SKM-1 treated with dmso at 0.1 percent for 144 hours (cell line): ENCODE results near the gene HAGH.
"Not testable (repeated sequence)": the region's sequence is repeated elsewhere in the genome, so short reads cannot be mapped to it uniquely, and the experiment has no call there.

Experiments
- DNase-seq: peaks from one replicate; lab custom pipeline; 2025; ENCODE audit not compliant: unreplicated experiment; lab: John Stamatoyannopoulos, UW

The HAGH gene

DNA sequence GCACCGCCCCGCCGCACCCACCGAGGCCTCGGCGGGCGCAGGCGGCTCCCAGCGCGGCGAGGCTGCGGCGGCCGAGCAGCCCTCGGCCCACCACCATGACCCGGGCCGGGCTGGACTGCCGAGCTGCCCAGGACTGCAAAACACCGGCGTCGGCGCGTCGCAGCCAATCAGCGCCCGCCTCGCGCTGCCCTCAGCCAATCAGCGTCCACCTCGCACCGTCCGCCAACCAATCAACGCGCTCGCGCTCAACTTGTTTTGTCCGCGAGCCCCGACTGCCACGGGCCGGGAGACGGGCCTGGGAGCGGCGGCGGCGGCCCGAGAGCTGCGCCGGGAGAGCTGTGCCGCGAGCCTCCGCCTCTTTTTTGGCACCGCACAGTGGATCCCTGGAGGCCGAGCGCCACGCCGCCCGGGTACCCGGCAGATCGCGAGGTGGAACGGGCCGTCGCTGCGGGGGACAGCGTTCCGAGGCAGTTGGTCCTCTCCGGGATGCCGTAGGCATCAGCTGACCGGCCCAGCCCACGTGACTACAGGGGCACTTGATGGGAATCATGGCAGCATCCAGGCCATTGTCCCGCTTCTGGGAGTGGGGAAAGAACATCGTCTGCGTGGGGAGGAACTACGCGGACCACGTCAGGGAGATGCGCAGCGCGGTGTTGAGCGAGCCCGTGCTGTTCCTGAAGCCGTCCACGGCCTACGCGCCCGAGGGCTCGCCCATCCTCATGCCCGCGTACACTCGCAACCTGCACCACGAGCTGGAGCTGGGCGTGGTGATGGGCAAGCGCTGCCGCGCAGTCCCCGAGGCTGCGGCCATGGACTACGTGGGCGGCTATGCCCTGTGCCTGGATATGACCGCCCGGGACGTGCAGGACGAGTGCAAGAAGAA, at the start of gene HAGH, which contains the start of gene FAHD1:
HAGH (minus strand) TSS at position 135 of the 883 bp plus-strand sequence; CDS start at position 97, 38 bp downstream.
FAHD1 (plus strand) TSS at position 516 of the 883 bp plus-strand sequence; CDS start at position 549, 33 bp downstream.
- DNase-seq = peak; percentile 76

- DNase-seq = not testable (repeated sequence)
Observed at GRCh38 chr16:1876066-1876465, 49.4 kb upstream of the HAGH start.

DNA sequence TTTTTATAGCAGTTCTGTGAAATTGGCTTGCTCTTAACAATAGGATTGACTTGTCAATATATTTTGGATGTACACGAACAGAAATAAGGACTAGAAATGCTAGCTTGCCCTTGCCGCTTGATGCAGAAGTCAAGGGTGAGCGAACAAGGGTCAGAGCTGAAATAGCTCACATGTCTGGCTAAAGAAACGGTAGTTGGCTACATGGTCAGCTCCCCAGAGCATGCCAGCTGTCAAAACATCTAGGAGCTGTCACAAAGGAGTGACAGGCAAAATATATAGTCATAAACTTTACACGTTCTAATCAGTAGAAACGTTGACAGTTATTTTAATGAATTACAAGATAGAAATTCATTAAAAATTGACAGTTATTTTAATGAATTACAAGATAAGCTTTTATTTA, 48.2 kb upstream of the HAGH start:
- no peak for DNase-seq

DNA sequence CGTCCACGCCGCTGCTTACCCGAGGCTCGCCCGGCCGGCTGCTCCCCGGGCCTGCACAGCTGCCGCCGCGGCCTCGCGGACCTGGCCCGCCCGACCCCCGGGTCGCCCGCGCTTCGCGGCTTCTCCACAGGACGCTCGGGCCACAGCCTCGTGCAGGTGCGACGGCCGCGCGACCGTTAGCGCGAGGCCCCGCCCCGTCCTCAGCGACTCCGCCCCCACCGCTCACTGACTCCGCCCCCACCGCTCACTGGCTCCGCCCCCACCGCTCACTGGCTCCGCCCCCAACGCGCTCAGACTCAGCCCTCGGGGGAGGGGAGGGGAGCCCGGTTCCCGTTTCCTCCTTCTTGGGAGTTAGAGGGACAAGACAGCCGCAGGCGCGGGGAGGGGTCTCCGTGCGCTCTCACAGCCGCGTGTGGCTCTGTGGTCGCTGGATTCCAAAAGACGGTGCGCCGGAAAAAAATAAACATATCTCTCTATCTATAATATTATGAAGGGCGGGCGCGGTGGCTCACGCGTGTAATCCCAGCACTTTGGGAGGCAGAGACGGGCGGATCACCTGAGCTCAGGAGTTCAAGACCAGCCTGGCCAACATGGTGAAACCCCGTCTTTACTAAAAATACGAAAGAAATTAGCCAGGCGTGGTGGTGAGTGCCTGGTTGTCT, 45.5 kb upstream of the HAGH start, which contains the start of gene MEIOB:
MEIOB (minus strand) TSS at position 191 of the 662 bp plus-strand sequence. CDS start 3,989 bp downstream, outside the sequence.
- DNase-seq = peak; percentile 60

DNA sequence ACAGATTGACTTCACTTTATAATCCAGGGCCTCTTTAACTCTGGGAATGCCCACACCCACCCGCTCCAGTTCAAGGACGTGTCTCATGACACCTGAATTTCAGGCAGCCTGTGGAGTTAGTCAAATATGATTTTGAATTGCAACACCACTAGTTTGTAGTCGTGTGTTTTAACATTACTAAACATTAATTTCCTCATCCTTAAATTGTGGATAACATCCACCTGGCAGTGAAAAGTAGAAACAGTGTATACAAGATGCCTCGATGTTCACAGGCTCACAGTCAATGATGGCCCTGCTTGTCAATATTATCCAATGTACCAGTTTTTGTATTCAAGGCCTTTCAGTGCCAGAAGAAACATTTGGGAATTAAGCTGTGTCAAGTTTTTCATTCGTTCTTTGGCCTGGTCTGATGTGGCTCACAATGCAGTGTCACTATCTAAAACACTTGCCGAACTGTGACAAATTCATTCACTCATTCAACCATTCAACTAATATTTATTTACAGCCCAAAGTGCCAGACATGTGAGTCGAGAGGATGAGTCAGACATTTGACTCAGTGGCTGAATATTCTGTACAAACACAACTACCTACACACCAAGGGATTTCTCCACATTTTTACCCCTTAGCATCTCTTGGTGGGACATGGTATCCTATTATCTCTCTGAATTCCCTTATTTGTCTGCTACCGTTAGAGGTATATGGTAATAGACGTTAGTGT, 43.9 kb upstream of the HAGH start:
- DNase-seq = no peak

DNA sequence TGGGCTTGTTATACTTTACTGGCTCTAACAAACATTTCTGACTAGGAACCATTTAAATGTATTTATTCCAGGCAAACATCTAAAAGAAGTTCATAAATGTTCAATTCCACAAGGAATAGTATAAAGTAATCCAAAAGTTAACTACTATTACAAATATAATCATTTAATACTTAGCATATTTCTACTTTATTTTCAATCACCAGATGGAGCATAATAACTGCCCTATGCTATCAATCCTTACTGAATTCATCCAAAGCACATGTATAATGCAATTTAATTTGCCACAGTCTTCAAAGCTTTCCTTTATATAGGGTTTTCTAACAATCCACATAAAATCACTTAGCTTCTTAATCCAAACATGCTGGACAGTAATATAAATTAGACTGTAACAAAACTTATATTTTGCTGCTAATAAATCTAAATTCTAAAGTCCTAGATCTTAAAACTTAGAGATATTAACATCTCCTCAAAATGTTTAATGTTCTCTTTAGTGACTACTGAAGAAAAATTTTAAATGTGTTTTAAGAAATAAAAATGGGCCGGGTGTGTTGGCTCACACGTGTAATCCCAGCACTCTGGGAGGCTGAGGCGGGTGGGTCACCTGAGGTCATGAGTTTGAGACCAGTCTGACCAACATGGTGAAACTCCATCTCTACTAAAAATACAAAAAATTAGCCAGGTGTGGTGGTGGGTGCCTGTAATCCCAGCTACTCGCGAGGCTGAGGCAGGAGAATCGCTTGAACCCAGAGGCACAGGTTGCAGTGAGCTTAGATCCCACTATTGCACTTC, 39.5 kb upstream of the HAGH start:
- no peak for DNase-seq

GRCh38 chr16:1863681-1864460, 37.2 kb upstream of the HAGH start:
- DNase-seq = peak; percentile 40

GRCh38 chr16:1862394-1862793, 35.8 kb upstream of the HAGH start:
- no peak for DNase-seq

GRCh38 chr16:1861730-1862129, 35.1 kb upstream of the HAGH start:
- no peak for DNase-seq

GRCh38 chr16:1859650-1860049, 33.0 kb upstream of the HAGH start:
- no peak for DNase-seq

DNA sequence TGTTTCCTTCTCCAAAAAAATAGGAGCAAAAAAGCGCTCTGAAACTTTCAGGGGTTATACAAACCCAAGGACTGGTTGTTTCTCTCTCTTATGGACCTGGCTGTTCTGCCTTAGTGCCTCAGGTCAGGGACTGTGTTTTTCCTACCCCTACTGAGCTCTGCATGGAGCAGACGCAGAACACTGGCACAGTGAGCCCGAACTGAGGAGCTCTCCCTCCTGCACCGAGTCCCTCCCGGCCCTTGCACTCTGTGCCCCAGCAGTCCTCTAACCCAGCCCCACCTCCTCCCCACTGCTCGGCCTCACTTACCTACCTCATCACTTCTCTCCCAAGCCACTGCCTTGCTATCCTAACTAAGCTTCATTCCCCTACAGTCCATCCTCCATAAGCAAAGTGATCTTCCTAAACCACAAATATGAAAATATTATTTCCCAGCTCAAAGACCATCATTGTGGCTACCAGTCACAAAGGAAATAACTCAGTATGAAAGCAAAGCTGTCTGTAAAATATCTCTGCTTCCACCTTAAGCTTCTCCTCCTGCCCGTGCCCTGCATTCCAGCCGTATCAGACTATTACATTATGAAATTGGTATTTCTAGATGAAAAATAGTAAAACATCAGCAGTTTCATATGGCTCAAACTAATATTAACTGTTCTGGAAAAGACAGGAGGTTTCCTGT, 31.7 kb upstream of the HAGH start:
- DNase-seq = no peak

DNA sequence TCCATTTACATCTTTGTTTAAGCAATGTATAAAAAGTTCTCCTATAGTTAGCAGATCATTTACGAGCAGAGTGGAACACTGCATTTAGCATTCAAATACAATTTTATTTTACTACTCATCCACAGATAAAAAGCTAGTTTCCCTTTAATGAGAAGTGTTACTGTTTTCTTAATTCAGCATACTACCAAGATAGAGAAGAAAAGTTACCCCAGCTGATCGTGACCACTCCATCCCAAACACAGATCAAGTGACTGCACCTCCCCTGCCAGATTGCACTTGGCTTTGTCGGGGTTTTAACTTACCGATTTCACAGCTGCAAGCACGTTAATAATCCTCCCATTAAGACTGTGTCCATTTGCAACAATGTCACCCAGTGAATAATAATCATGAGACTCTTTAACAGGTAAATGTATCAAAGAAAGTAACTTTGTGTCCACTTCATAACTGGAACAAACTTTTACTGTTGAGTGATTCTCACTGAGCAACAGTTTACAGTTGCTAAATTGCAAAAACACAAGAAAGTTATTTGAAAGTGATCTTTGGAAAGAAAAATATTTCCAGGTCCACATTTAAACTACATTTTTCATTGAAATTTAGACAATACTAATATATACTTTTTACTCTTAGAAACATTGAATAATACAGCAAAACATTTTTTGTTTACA, 30.9 kb upstream of the HAGH start:
- DNase-seq = no peak

- no peak for DNase-seq
Observed at GRCh38 chr16:1851793-1852192, 25.2 kb upstream of the HAGH start.

GRCh38 chr16:1850981-1851380, 24.4 kb upstream of the HAGH start:
- DNase-seq = no peak

DNA sequence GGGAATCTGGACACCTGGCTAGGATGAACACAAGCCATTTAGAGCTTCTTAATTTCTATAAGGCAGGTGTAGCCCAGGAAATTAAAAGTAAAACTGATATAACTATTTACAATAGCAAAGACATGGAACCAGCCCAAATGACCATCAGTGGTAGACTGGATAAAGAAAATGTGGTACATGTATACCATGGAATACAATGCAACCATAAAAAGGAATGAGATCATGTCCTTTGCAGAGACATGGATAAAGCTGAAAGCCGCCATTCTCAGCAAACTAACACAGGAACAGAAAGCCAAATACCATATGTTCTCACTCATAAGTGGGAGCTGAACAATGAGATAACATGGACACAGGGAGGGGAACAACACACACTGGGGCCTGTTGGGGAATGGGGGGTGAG, 19.8 kb upstream of the HAGH start:
- DNase-seq = no peak

GRCh38 chr16:1845985-1846384, 19.4 kb upstream of the HAGH start:
- no peak for DNase-seq

GRCh38 chr16:1839554-1839953, 12.9 kb upstream of the HAGH start:
- no peak for DNase-seq

GRCh38 chr16:1834096-1834495, 7.5 kb upstream of the HAGH start:
- no peak for DNase-seq
